Measurements from ENCODE around the gene BPIFB3. TPM values are rescaled to one million over a fixed set of nuclear protein-coding genes. Genes with fewer than 3 reads are reported as not detected.
A peak's percentile ranks its signal among the peaks of the same experiment; 100 is the strongest.
"Not testable (repeated sequence)": the region's sequence is repeated elsewhere in the genome, so short reads cannot be mapped to it uniquely, and the experiment has no call there.

The BPIFB3 gene
- total RNA-seq, 1 experiment from 2014 or later = not detected

DNA sequence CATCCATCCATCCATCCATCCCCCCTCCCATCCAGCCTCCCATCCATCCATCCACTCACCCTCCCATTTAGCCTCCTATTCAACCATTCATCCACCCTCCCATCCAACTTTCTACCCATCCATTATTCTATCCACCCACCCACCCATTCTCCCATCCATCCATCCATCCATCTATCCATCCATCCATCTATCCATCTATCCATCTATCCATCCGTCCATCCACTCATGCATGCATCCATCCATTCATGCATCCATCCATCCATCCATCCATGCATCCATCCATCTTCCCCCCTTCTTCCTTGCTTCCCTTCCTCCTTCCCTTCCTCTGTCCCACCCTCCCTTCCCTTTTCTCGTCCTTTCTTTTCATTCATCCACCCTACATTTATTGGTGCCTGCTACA, 21.0 kb downstream of the BPIFB3 start:
- DNase-seq (ENCODE audit: low read depth) = no peak
- in situ Hi-C loops (cut with HindIII; ENCODE audit: low pct_unique_long_range_greater_than_20kb, low sequenced_read_pairs) = loop anchor here (10.0 kb wide), 1 partner anchor 150 kb away; no protein-coding TSS in a partner anchor

DNA sequence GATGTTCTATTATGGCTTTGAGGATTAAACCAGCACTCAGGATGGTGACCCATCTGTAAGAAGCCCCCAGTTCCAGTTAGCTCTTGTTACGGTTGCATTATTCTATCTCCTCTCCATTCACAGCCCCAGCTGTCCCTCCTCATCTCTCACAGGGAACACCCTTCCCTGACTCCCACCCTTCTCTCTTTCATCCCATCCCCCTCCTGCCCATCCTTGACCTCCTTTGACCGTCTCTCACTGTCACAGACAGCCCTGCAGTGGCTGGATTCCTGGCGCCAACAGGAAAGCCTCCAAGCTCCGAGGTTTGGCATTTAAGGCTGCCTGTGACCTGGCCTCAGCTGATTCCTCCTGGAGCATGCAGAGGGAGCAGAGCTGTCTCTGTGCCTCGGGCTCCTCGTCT, 21.6 kb downstream of the BPIFB3 start:
- DNase-seq (ENCODE audit: low read depth) = no peak
- in situ Hi-C loops (cut with HindIII; ENCODE audit: low pct_unique_long_range_greater_than_20kb, low sequenced_read_pairs) = loop anchor here (10.0 kb wide), 1 partner anchor 150 kb away; no protein-coding TSS in a partner anchor

DNA sequence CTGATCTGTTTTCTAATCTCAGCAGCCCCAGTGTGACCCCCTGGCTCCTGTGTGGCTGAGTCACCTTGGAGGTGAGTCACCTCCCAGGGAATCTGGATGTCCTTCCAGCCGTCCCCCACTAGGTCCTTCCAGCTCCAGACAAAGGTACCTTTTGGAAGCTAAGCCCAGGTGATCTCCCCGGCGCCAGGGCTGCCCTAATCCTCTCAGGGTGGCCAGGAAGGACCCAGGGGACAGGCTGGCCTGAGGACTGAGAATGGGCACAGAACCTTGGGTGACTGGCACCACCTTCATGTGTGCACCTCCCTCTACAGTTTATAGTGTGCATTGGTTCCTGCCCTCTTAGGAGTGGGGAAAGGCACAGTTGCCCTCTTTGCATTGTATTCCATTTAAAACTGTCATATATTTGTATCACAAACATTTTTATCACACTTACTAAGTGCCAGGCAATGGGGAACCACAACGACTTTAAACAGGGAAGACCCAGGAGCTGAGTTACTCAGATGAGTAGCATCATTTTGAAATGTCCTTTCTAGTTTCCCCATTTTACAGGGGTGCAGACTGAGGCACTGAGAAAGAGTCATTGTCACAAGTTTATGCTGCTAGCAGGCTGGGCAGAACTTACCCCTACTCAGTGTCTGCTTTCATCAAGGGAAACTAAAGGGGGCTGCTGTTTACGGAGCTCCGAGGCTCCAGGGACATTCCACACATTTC, 23.1 kb downstream of the BPIFB3 start:
- in situ Hi-C loops (cut with HindIII; ENCODE audit: low pct_unique_long_range_greater_than_20kb, low sequenced_read_pairs) = loop anchor here (10.0 kb wide), 1 partner anchor 152 kb away; no protein-coding TSS in a partner anchor
- peak; percentile 24 for DNase-seq (ENCODE audit: low read depth)

DNA sequence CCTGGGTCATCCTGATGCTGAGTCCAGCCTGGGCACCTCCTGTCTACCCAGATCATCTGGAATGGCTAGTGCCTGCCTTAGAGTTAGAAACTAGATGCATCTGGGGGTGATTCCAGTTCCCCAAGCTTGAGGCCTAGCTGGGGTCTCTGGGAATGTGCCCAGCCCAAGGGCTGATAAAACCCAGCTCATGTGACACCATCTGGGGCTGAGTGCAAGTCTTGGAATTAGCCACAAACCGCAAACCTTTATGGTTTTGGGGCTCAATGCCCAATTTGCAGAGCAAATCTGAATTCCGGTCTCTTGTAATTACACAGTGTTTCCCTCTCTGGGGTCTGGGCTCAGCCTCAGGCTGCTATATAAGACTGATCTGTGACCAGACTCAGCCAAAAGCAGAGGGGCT, 25.6 kb downstream of the BPIFB3 start, which contains the start of gene BPIFB4:
Gene BPIFB4, plus strand, starts transcription at position 385 of the 400 bp plus-strand sequence. CDS start 1,884 bp downstream, outside the sequence.
- no peak for DNase-seq (ENCODE audit: low read depth)
- in situ Hi-C loops (cut with HindIII; ENCODE audit: low pct_unique_long_range_greater_than_20kb, low sequenced_read_pairs) = loop anchor here (10.0 kb wide), 1 partner anchor 154 kb away; no protein-coding TSS in a partner anchor

DNA sequence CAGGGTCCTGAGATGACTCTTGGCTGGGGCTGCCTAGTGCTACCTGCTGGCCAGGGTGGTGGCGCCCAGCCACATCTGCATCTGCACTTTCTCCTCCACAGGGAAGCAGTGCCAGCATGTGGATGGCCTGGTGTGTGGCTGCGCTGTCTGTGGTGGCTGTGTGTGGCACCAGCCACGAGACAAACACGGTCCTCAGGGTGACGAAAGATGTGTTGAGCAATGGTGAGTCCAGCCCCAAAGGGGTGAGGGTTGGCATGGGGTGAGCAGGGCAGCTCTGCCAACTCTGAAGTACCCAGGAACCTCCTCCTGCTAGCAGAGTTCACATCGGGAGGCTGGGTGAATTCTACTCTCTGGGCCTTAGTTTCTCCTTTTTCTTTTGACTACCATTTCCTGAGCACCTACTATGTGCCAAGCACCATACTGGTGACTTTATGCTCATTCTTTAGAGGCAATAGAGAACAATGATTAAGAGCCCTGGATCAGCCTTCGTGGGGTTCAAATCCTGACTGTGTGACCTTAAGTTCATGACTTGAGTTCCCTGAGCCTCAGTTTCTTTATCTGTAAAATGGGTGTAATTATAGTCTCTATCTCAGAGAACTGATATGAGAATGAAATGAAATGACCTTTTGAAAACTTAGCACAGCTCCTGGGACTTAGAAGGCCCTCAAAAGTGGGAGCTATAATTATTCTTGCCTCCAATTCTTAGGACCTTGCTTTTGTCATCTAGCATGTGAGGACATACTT, 27.9 kb downstream of the BPIFB3 start:
- in situ Hi-C loops (cut with HindIII; ENCODE audit: low pct_unique_long_range_greater_than_20kb, low sequenced_read_pairs) = no loop called here
- DNase-seq (ENCODE audit: low read depth) = no peak

DNA sequence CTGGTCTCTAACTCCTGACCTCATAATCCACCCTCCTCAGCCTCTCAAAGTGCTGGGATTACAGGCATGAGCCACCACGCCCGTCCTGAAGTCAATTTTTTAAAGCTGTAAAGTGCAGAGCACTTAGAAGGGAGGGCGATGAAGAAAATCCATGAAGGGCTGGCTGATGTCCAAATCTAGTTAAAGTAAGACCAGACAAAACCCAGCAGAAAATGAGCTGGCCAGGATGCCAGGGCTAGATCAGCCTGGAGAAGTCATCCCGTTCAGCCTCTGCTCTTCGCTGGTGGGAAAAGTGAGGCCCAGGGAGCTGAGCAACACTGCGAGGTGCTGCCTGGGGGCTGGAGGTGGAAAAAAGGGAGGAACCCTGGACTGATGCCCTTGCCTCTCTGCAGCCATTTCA, 28.8 kb downstream of the BPIFB3 start:
- in situ Hi-C loops (cut with HindIII; ENCODE audit: low pct_unique_long_range_greater_than_20kb, low sequenced_read_pairs) = no loop called here
- DNase-seq (ENCODE audit: low read depth) = no peak

DNA sequence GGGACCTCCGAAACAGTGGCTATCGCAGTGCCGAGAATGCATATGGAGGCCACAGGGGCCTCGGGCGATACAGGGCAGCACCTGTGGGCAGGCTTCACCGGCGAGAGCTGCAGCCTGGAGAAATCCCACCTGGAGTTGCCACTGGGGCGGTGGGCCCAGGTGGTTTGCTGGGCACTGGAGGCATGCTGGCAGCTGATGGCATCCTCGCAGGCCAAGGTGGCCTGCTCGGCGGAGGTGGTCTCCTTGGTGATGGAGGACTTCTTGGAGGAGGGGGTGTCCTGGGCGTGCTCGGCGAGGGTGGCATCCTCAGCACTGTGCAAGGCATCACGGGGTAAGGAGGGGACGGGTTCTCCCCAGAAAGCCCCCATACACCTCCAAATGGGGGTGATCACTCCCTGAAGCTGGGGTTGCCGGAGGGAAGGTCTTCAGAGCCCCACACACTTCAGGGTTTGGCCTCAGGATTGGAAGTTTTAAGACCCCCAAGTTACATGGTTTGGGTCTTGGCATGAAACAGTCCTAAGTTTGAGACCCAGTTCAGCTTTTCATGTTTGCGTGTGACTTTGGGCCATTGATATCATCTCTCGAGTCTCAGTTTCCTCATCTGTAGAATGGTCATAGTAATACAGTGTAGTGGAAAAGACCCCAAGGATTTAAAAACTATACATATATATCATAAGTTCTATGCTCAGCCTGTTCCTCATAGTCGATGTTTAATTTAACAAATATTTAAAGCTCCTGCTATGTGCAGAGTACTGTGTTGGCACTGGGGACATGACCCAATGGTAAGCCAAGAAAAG, 30.0 kb downstream of the BPIFB3 start:
- no peak for DNase-seq (ENCODE audit: low read depth)
- in situ Hi-C loops (cut with HindIII; ENCODE audit: low pct_unique_long_range_greater_than_20kb, low sequenced_read_pairs) = no loop called here

DNA sequence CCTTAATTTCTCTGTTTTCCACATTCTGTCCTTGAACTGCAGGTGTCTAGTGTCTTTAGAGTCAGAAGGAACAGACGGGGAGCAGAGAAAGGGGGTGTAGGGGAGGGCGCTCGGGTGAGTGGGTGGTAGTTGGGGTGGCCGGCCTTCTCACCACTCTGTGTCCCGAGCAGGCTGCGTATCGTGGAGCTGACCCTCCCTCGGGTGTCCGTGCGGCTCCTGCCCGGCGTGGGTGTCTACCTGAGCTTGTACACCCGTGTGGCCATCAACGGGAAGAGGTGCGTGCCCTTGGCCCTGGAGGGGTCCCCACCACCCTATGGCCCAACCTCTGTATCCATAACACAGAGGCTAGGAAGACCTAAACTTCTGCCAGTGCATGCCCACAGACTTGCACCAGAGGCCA, 31.0 kb downstream of the BPIFB3 start:
- in situ Hi-C loops (cut with HindIII; ENCODE audit: low pct_unique_long_range_greater_than_20kb, low sequenced_read_pairs) = no loop called here
- DNase-seq (ENCODE audit: low read depth) = no peak

DNA sequence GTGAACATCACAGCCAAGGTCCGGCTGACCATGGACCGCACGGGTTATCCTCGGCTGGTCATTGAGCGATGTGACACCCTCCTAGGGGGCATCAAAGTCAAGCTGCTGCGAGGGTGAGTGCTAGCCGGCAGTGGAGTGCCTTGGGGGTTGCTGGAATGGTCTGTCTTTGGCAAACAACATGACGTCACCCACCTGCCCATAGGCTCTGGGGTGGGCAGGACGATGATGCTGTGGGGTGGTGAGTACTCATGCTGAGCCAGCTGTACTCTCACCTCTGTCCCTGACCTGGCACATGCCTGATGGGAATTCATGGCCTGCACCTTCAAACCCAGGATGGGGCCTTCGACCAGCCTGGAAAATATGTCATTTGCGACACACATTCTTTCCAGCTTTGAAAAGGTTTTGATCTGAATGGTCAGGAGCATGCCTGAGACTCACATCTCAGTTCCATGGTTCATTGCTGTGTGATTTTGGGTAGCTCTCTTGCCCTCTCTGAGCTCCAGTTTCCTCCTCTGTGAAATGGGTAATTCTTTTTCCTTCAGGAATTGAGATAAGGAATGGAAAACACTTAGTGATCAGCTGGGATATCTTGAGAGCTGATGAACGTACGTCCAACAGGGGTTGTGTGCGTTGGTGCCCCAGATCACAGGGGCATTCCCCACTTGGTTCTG, 32.5 kb downstream of the BPIFB3 start:
- no peak for DNase-seq (ENCODE audit: low read depth)

DNA sequence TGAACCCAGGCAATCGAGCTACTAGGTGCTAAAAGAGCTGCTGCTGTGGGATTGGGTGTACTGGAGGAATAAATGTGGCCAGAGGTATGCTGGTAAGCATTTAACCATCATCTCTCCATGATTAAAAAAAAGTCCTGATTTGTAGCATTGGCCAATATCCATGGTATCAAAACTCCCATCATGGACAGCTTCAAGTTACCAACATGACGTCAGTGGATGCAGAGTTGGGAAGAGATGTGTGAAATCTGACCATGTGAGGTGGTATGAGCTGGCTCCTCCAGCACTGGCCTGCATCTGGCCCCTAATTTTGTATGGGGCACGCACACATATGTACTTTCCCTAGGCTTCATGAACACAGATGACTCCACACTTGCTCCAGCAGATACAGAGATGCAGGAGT, 37.4 kb downstream of the BPIFB3 start:
- in situ Hi-C loops (cut with HindIII; ENCODE audit: low pct_unique_long_range_greater_than_20kb, low sequenced_read_pairs) = no loop called here
- no peak for DNase-seq (ENCODE audit: low read depth)

More for the DNA sequence above, 32.5 kb downstream of the BPIFB3 start:
- in situ Hi-C loops (cut with HindIII; ENCODE audit: low pct_unique_long_range_greater_than_20kb, low sequenced_read_pairs) = no loop called here

DNA sequence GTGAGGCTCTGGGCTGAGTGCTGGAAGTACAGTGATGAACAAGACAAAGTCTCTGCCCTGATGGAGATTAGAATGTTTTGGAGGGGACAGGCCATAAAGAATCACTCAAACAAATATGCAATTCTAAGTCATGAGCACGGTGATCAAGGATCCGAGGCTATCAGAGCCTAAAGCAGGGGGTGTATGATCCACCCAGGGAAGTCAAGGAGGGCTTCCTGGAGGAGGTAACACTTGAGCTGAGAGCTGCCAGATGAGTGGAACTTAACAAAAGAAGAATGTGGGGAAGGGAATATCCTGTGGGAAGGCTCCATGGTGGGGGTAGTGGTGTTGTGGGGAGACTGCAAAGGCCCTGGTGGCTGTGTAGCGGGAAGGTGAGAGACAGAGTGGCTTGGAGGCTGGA, 38.0 kb downstream of the BPIFB3 start:
- in situ Hi-C loops (cut with HindIII; ENCODE audit: low pct_unique_long_range_greater_than_20kb, low sequenced_read_pairs) = no loop called here
- DNase-seq (ENCODE audit: low read depth) = no peak

DNA sequence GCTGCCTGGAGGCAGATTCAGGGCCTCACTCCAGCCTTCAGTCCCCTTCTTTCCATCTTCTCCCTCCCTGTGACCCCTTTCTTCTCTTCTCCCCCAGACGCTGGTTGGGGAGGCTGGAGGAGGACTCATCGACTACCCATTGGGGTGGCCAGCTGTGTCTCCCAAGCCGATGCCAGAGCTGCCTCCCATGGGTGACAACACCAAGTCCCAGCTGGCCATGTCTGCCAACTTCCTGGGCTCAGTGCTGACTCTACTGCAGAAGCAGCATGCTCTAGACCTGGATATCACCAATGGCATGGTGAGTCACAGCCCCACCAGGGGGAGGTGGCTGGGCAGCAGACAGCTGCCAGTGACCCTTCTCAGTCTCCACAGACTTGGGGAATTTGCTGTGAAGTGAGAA, 38.7 kb downstream of the BPIFB3 start:
- in situ Hi-C loops (cut with HindIII; ENCODE audit: low pct_unique_long_range_greater_than_20kb, low sequenced_read_pairs) = no loop called here
- DNase-seq (ENCODE audit: low read depth) = no peak

DNA sequence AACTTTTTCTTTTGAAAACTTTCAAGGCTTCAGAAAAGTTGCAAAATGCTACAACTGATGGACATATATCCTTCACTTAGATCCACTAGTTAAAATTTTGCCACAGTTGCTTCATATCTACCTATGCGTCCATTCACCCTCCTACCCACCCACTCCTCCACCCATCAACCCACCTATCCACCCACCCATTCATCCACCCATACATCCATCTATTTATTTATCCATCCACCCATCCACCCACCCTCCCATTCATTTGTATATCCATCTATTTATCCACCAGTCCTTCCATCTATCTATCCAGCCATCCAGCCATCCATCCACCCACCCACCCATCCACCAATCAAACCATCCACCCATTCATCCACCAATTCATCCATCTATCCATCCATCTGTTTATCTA, 39.4 kb downstream of the BPIFB3 start:
- in situ Hi-C loops (cut with HindIII; ENCODE audit: low pct_unique_long_range_greater_than_20kb, low sequenced_read_pairs) = no loop called here
- DNase-seq (ENCODE audit: low read depth) = no peak

DNA sequence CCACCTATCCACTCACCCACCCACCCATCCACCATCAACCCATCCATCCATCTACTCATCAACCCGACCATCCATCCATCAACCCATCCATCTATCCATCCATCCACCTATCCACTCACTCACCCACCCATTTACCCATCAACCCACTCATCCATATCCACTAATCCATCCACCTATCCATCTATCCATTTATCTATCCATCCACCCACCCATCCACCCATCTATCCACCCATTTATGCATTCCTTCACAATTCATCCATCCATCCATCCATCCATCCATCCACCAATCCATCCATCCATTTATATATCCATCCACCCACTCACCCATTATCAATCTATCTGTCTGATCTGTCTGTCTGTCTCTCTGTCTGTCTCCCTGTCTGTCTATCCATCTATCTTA, 39.9 kb downstream of the BPIFB3 start:
- DNase-seq (ENCODE audit: low read depth) = no peak
- in situ Hi-C loops (cut with HindIII; ENCODE audit: low pct_unique_long_range_greater_than_20kb, low sequenced_read_pairs) = no loop called here

DNA sequence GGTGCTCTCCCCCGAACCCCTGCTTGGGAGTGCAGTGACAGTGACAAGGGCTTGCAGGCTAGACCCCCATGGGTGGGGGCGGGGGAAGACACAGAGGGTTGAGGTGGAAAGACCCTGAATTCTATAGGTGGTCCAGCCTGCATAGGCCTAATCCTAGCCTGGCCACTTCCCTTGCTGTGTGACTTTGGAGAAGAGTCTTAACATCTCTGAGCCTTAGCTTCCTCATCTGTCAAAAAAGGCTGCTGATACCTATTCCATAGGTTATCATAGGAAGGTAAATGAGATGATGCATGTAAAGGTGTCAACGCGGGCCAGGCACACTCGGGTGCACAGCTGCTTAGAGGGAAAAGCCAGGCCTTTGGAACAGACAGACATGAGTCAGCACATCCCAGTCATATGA, 41.5 kb downstream of the BPIFB3 start:
- no peak for DNase-seq (ENCODE audit: low read depth)
- in situ Hi-C loops (cut with HindIII; ENCODE audit: low pct_unique_long_range_greater_than_20kb, low sequenced_read_pairs) = no loop called here

DNA sequence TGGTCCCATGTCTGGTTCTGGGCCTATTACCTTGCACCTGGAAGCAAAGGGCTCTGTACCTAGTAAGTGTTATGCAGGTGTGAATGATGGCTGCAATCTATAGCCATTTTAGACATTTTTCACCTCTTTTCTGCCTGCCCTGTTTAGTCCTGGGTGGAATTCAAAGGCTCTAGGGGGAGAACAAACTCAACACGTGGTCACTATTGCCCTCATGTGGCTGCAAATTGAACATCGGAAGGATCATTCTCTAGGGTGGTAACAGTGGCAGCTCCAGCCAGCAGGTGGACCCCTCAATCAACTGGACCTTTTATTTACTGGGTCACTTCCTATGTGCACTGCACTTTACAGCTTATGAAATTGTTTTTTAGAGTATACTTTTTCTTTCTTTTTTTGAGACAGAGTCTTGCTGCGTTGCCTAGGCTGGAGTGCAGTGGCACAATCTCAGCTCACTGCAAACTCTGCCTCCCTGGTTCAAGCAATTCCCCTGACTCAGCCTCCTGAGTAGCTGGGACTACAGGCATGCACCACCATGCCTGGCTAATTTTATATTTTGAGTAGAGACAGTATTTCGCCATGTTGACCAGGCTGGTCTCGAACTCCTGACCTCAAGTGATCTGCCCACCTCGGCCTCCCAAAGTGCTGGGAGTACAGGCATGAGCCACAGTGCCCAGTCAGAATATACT, 42.3 kb downstream of the BPIFB3 start:
- peak; percentile 66 for DNase-seq (ENCODE audit: low read depth)
- in situ Hi-C loops (cut with HindIII; ENCODE audit: low pct_unique_long_range_greater_than_20kb, low sequenced_read_pairs) = not testable (repeated sequence)

DNA sequence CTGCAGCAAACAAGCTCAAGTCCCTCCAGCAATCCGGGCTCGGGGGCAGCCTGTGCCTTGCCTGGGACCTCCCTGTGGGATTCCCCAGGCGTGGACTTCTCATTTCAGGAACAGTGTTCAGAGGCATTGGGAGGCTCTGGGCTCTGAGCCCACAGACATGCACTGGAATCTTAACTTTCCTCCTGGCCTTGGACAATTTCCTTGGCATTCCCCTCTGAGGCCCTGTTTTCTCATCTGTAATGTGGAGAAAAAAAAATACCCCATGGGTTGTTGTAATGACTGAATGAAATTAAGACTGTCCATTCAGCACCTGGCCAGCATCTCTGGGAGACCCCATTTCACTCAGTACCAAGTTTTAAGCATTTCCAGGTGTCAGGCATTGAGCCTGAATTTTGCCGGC, 43.3 kb downstream of the BPIFB3 start:
- DNase-seq (ENCODE audit: low read depth) = no peak
- in situ Hi-C loops (cut with HindIII; ENCODE audit: low pct_unique_long_range_greater_than_20kb, low sequenced_read_pairs) = no loop called here
